Activated CD8-positive, alpha-beta memory T cell treated with anti-CD3 and anti-CD28 coated beads, Interleukin-2, amount 50 U/mL, for 24 hours (primary cell): ENCODE measurements around the gene FOXF2.
A peak's percentile ranks its signal among the peaks of the same experiment; 100 is the strongest.

Experiments
- DNase-seq: peaks from one replicate; pipeline ENCODE4 v3.0.0-alpha.2; 2020; ENCODE audit errors: extremely low read depth

Gene FOXF2

GRCh38 chr6:1390946-1391799 is 1.8 kb downstream of the FOXF2 start:
- no peak for DNase-seq

- no peak for DNase-seq
Observed at GRCh38 chr6:1391800-1392309, 2.5 kb downstream of the FOXF2 start.

- no peak for DNase-seq
Observed at GRCh38 chr6:1392813-1393640, 3.7 kb downstream of the FOXF2 start.

- no peak for DNase-seq
Observed at GRCh38 chr6:1393641-1394283, 4.4 kb downstream of the FOXF2 start.

GRCh38 chr6:1394514-1395463 is 5.4 kb downstream of the FOXF2 start:
- no peak for DNase-seq

- no peak for DNase-seq
Observed at GRCh38 chr6:1395506-1395905, 6.1 kb downstream of the FOXF2 start.

GRCh38 chr6:1395941-1396908 is 6.8 kb downstream of the FOXF2 start:
- no peak for DNase-seq

GRCh38 chr6:1396952-1397868 is 7.8 kb downstream of the FOXF2 start:
- peak; percentile 30 for DNase-seq

GRCh38 chr6:1399085-1399780 is 9.9 kb downstream of the FOXF2 start:
- no peak for DNase-seq

- no peak for DNase-seq
Observed at GRCh38 chr6:1400126-1400850, 10.9 kb downstream of the FOXF2 start.

- no peak for DNase-seq
Observed at GRCh38 chr6:1402369-1402768, 13.0 kb downstream of the FOXF2 start.

- no peak for DNase-seq
Observed at GRCh38 chr6:1402868-1403267, 13.5 kb downstream of the FOXF2 start.

GRCh38 chr6:1403851-1404712 is 14.7 kb downstream of the FOXF2 start:
- no peak for DNase-seq

- no peak for DNase-seq
Observed at GRCh38 chr6:1404713-1405098, 15.3 kb downstream of the FOXF2 start.

GRCh38 chr6:1405221-1405620 is 15.8 kb downstream of the FOXF2 start:
- no peak for DNase-seq

- DNase-seq: no peak
Observed at GRCh38 chr6:1406306-1407072, 17.1 kb downstream of the FOXF2 start.
